ENCODE measurements around the gene HTT.

DNA sequence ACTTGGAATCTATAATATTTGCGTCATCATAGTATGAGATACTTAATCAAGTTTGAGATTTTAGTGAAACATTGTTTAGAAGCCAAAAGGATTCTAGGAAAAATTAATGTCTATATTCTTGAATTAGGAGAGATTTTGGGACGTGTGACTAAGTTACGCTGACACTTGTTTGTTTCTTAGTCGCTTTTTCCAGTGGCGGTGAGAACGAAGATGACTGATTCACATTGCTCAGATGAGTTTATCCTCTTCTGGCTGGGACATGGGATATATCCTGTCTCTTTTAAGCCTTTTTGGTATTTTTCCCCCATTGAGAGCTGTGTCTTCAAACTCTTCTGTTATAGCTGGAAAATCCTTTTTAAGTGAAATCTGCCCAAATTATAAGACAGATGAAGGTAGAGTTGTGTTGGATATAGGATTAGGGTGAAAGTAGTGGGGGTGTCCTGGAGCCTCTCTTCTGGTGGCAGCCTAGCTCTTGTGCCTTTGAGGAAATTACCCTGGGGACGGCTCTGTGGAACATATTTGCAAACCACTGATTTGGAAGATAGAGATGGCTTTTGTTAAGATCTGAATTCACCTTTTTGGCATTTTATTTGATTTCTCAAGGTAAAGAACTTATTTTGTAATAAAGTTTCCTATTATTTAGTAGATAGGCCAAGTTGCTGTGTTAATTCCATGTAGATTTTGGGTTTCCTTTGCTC, 49.7 kb downstream of the HTT start:
- TF ChIP-seq, protein P1, sequence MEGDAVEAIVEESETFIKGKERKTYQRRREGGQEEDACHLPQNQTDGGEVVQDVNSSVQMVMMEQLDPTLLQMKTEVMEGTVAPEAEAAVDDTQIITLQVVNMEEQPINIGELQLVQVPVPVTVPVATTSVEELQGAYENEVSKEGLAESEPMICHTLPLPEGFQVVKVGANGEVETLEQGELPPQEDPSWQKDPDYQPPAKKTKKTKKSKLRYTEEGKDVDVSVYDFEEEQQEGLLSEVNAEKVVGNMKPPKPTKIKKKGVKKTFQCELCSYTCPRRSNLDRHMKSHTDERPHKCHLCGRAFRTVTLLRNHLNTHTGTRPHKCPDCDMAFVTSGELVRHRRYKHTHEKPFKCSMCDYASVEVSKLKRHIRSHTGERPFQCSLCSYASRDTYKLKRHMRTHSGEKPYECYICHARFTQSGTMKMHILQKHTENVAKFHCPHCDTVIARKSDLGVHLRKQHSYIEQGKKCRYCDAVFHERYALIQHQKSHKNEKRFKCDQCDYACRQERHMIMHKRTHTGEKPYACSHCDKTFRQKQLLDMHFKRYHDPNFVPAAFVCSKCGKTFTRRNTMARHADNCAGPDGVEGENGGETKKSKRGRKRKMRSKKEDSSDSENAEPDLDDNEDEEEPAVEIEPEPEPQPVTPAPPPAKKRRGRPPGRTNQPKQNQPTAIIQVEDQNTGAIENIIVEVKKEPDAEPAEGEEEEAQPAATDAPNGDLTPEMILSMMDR (conservative IDR thresholded peaks at IDR 0.05; ENCODE audit: low read depth, low read length), result no peak
- no peak for TF ChIP-seq EZH2 (IDR thresholded peaks at IDR 0.05; ENCODE audit: borderline replicate concordance, low read depth, low read length, poor library complexity, severe bottlenecking)
